HG03342 (cell line): ENCODE measurements around the gene RAB3B.
A peak's percentile ranks its signal among the peaks of the same experiment; 100 is the strongest.
"Not testable (repeated sequence)": the region's sequence is repeated elsewhere in the genome, so short reads cannot be mapped to it uniquely, and the experiment has no call there.

ENCODE experiments used
- ATAC-seq: cut with Tn5 transposase; IDR thresholded peaks from one replicate; pipeline ENCODE4 v1.9.1; 2021; ENCODE audit warnings: mild to moderate bottlenecking, moderate library complexity; ENCODE audit not compliant: unreplicated experiment

Gene RAB3B

GRCh38 chr1:51989582-51990477, 670 bp downstream of the RAB3B start:
- no peak for ATAC-seq

- ATAC-seq, result no peak
These were observed 2.2 kb downstream of the RAB3B start for GRCh38 chr1:51988254-51988653.

GRCh38 chr1:51986718-51987117, 3.8 kb downstream of the RAB3B start:
- no peak for ATAC-seq

GRCh38 chr1:51982161-51982560, 8.3 kb downstream of the RAB3B start:
- no peak for ATAC-seq

- ATAC-seq, result no peak
These were observed 8.9 kb downstream of the RAB3B start for GRCh38 chr1:51981555-51981954.

- no peak for ATAC-seq
These were observed 12.4 kb downstream of the RAB3B start for GRCh38 chr1:51978099-51978498.

- ATAC-seq, result no peak
These were observed 13.5 kb downstream of the RAB3B start for GRCh38 chr1:51976846-51977602.

- ATAC-seq, result peak; percentile 47
These were observed 16.7 kb downstream of the RAB3B start for GRCh38 chr1:51973587-51974474.

- no peak for ATAC-seq
These were observed 21.3 kb downstream of the RAB3B start for GRCh38 chr1:51969038-51969705.

GRCh38 chr1:51968632-51969031, 21.9 kb downstream of the RAB3B start:
- no peak for ATAC-seq

GRCh38 chr1:51967213-51967791, 23.2 kb downstream of the RAB3B start:
- not testable (repeated sequence) for ATAC-seq

GRCh38 chr1:51966559-51966958, 23.9 kb downstream of the RAB3B start:
- no peak for ATAC-seq

- ATAC-seq, result no peak
These were observed 26.2 kb downstream of the RAB3B start for GRCh38 chr1:51964309-51964696.

GRCh38 chr1:51963592-51964308, 26.8 kb downstream of the RAB3B start:
- ATAC-seq, result no peak

- no peak for ATAC-seq
These were observed 27.8 kb downstream of the RAB3B start for GRCh38 chr1:51962486-51963356.

GRCh38 chr1:51961954-51962353, 28.5 kb downstream of the RAB3B start:
- ATAC-seq, result no peak

GRCh38 chr1:51961231-51961630, 29.3 kb downstream of the RAB3B start:
- no peak for ATAC-seq

GRCh38 chr1:51960262-51960661, 30.2 kb downstream of the RAB3B start:
- no peak for ATAC-seq

GRCh38 chr1:51958824-51959223, 31.7 kb downstream of the RAB3B start:
- no peak for ATAC-seq
